HFFc6 (cell line): Measurements from ENCODE around the gene TNFRSF18. TPM values are rescaled to one million over a fixed set of nuclear protein-coding genes. Genes with fewer than 3 reads are reported as not detected.

Experiments
- DNase-seq: peaks from one replicate; pipeline ENCODE4 v3.0.0-alpha.2; 2018
- H3K27ac Mint-ChIP-seq: 2 replicates; pipeline ENCODE4 v1.8.0; 2020; ENCODE audit warnings: mild to moderate bottlenecking, mixed read lengths
- H3K27me3 Mint-ChIP-seq: 2 replicates; pipeline ENCODE4 v1.8.0; 2021; ENCODE audit warnings: mild to moderate bottlenecking, moderate library complexity, mixed read lengths; ENCODE audit not compliant: insufficient read depth
- H3K36me3 Mint-ChIP-seq: 2 replicates; pipeline ENCODE4 v1.8.0; 2021; ENCODE audit warnings: low read depth, mixed read lengths
- H3K4me1 Mint-ChIP-seq: 2 replicates; pipeline ENCODE4 v1.8.0; 2020; ENCODE audit warnings: low read depth, mixed read lengths
- H3K4me3 Mint-ChIP-seq: 2 replicates; pipeline ENCODE4 v1.8.0; 2020; ENCODE audit warnings: mild to moderate bottlenecking, moderate library complexity, mixed read lengths
- H3K9me3 Mint-ChIP-seq: 2 replicates; pipeline ENCODE4 v1.8.0; 2020; ENCODE audit warnings: mild to moderate bottlenecking, mixed read lengths
- CTCF ChIP-seq: fragments of 200-600 bp; sonication (generic); IDR thresholded peaks from 2 replicates; pipeline ENCODE4 v1.5.0; 2021; ENCODE audit warnings: antibody characterized with exemption, mild to moderate bottlenecking
- total RNA-seq, 6 experiments: library from RNA; stranded (reverse); fragmentation: NEBNext Ultra II Directional; extraction: Animal tissue kit (Norgen Biotek cat#: 25700); gene quantifications; 2 replicates in 1 of 6; 3 replicates in 5 of 6; pipeline ENCODE4 v1.2.3, GENCODE V29; 2021

Gene TNFRSF18
- total RNA-seq, 6 experiments from 2014 or later: not detected

- Mint-ChIP-seq H3K9me3 (no peaks in the 10 kb centered on the region), H3K27me3 (peaks cover 27% of the 10 kb centered on the region), H3K4me1 (no peaks in the 10 kb centered on the region), H3K4me3 (no peak overlapping the region), H3K27ac (no peak overlapping the region), H3K36me3 (no peaks in the 10 kb centered on the region)
- TF ChIP-seq CTCF: no peak
- no peak for DNase-seq
Measured at GRCh38 chr1:1175221-1176062, 30.9 kb downstream of the TNFRSF18 start.

GRCh38 chr1:1173793-1174415, 32.5 kb downstream of the TNFRSF18 start, which contains the start of gene TTLL10:
Gene TTLL10, plus strand, starts transcription at chr1:1173880. Its CDS starts 5,336 bp downstream, at chr1:1179216.
- no peak within 1 kb of the TSS for H3K4me3 Mint-ChIP-seq
- no peaks in the 10 kb centered on the region for H3K36me3 Mint-ChIP-seq
- no peaks in the 10 kb centered on the region for H3K4me1 Mint-ChIP-seq
- H3K27me3 Mint-ChIP-seq: peaks cover 30% of the 10 kb centered on the region
- TF ChIP-seq CTCF: no peak
- H3K27ac Mint-ChIP-seq: no peak within 1 kb of the TSS
- H3K9me3 Mint-ChIP-seq: no peaks in the 10 kb centered on the region
- no peak for DNase-seq

- Mint-ChIP-seq H3K27ac (no peak overlapping the region), H3K4me3 (no peak overlapping the region), H3K4me1 (no peaks in the 10 kb centered on the region), H3K9me3 (no peaks in the 10 kb centered on the region), H3K27me3 (peaks cover 32% of the 10 kb centered on the region), H3K36me3 (no peaks in the 10 kb centered on the region)
- TF ChIP-seq CTCF: no peak
- DNase-seq: no peak
Measured at GRCh38 chr1:1173061-1173792, 33.2 kb downstream of the TNFRSF18 start.

GRCh38 chr1:1171546-1172340, 34.6 kb downstream of the TNFRSF18 start:
- Mint-ChIP-seq H3K9me3 (no peaks in the 10 kb centered on the region), H3K4me1 (no peaks in the 10 kb centered on the region), H3K4me3 (no peak overlapping the region), H3K36me3 (no peaks in the 10 kb centered on the region), H3K27ac (no peak overlapping the region), H3K27me3 (peaks cover 29% of the 10 kb centered on the region)
- DNase-seq: no peak
- TF ChIP-seq CTCF: no peak

GRCh38 chr1:1171161-1171545, 35.2 kb downstream of the TNFRSF18 start:
- Mint-ChIP-seq H3K9me3 (no peaks in the 10 kb centered on the region), H3K27me3 (peaks cover 26% of the 10 kb centered on the region), H3K27ac (no peak overlapping the region), H3K4me1 (no peaks in the 10 kb centered on the region), H3K36me3 (no peaks in the 10 kb centered on the region), H3K4me3 (no peak overlapping the region)
- no peak for DNase-seq
- no peak for TF ChIP-seq CTCF
